GM19238 (cell line): ENCODE measurements around the gene CHRNA7.

Source experiments
- DNase-seq: peaks from one replicate; pipeline ENCODE4 v3.0.0; 2011; ENCODE audit warnings: low spot score; ENCODE audit not compliant: insufficient read length

Gene CHRNA7

GRCh38 chr15:32067115-32067514 lies 36.8 kb downstream of the CHRNA7 start:
- no peak for DNase-seq

- no peak for DNase-seq
Measured at GRCh38 chr15:32089851-32090359, 59.6 kb downstream of the CHRNA7 start.

- DNase-seq, result no peak
Measured at GRCh38 chr15:32091505-32092380, 61.4 kb downstream of the CHRNA7 start.

- DNase-seq, result no peak
Measured at GRCh38 chr15:32096213-32096612, 65.9 kb downstream of the CHRNA7 start.

GRCh38 chr15:32096916-32097617 lies 66.8 kb downstream of the CHRNA7 start:
- DNase-seq, result no peak

GRCh38 chr15:32098033-32098432 lies 67.7 kb downstream of the CHRNA7 start:
- DNase-seq, result no peak

- DNase-seq, result no peak
Measured at GRCh38 chr15:32099097-32099785, 68.9 kb downstream of the CHRNA7 start.

- DNase-seq, result no peak
Measured at GRCh38 chr15:32099956-32100684, 69.8 kb downstream of the CHRNA7 start.

- DNase-seq, result no peak
Measured at GRCh38 chr15:32104061-32104995, 74.0 kb downstream of the CHRNA7 start.

GRCh38 chr15:32105258-32106241 lies 75.2 kb downstream of the CHRNA7 start:
- no peak for DNase-seq

GRCh38 chr15:32106401-32107381 lies 76.4 kb downstream of the CHRNA7 start:
- no peak for DNase-seq

- DNase-seq, result no peak
Measured at GRCh38 chr15:32107477-32108080, 77.3 kb downstream of the CHRNA7 start.

GRCh38 chr15:32108661-32109060 lies 78.3 kb downstream of the CHRNA7 start:
- no peak for DNase-seq

GRCh38 chr15:32112101-32112500 lies 81.8 kb downstream of the CHRNA7 start:
- no peak for DNase-seq

- DNase-seq, result no peak
Measured at GRCh38 chr15:32113224-32113623, 82.9 kb downstream of the CHRNA7 start.

GRCh38 chr15:32117122-32117521 lies 86.8 kb downstream of the CHRNA7 start:
- no peak for DNase-seq

- no peak for DNase-seq
Measured at GRCh38 chr15:32119286-32119685, 89.0 kb downstream of the CHRNA7 start.
